Right lobe of liver (tissue), 6 donors: ENCODE data around the gene JMJD8. TPM values are rescaled to one million over a fixed set of nuclear protein-coding genes. Genes with fewer than 3 reads are reported as not detected.

Source experiments
- ATAC-seq, 4 donors: fragments of 200-7000 bp; cut with Tn5 transposase; one replicate each; pipeline ENCODE4 v1.9.1; 2020; ENCODE audit warnings: mild to moderate bottlenecking in 4 of 4, moderate library complexity in 4 of 4
- DNase-seq, 3 donors: peaks; one replicate each; pipeline ENCODE4 v3.0.0-alpha.2; 2020
- H3K27ac ChIP-seq, 3 donors: fragments of 200-600 bp; one replicate each; pipeline ENCODE4 v1.8.0; 2022
- H3K27me3 ChIP-seq, 2 donors: fragments of 200-600 bp; one replicate each; pipeline ENCODE4 v1.8.0; 2022
- H3K36me3 ChIP-seq, 4 donors: fragments of 200-600 bp; sonication (generic) in 1 of 4; one replicate each; pipeline versions ENCODE4 v1.5.1 to v1.8.0; 2017 to 2022; ENCODE audit warnings: control low read depth in 1 of 4
- H3K4me1 ChIP-seq, 4 donors: fragments of 200-600 bp; sonication (generic) in 1 of 4; one replicate each; pipeline versions ENCODE4 v1.5.1 to v1.8.0; 2017 to 2022; ENCODE audit warnings: control low read depth in 1 of 4
- H3K4me3 ChIP-seq, 3 donors: fragments of 200-600 bp; one replicate each; pipeline ENCODE4 v1.8.0; 2022
- H3K9me3 ChIP-seq, 4 donors: fragments of 200-600 bp; sonication (generic) in 1 of 4; one replicate each; pipeline versions ENCODE4 v1.5.1 to v1.8.0; 2017 to 2022; ENCODE audit warnings: control low read depth in 1 of 4
- POLR2A ChIP-seq: fragments of 450-650 bp; IDR thresholded peaks from one replicate; pipeline ENCODE4 v1.6.1; 2017; ENCODE audit warnings: antibody characterized with exemption, mild to moderate bottlenecking
- WGBS: methylation state at CpG from one replicate; pipeline ENCODE4 v1.1.6; 2018; ENCODE audit warnings: low coverage, low lambda C conversion rate; ENCODE audit not compliant: insufficient coverage; ENCODE audit errors: missing lambda C conversion rate; 5-methylcytosine and 5-hydroxymethylcytosine counted together
- intact Hi-C, 2 donors: fragments of 100-400 bp; cut with DNase I; formaldehyde crosslinking; loops; one replicate each; pipeline versions ENCODE4 v1.11.2 to v1.14.1; 2022
- total RNA-seq, 6 experiments: library from RNA; depleted of rRNA in 2 of 6; stranded (reverse); fragments of >200 nt in 2 of 6; fragmentation: NEBNext Ultra II Directional in 3 of 6; extraction: Animal tissue kit (Norgen Biotek cat#: 25700) in 3 of 6; gene quantifications; one replicate each; pipeline versions ENCODE4 v1.1.0 to v1.2.4, GENCODE V29; 2016 to 2023
- TF ChIP-seq, protein P1 (sequence below), 4 donors: fragments of 200-600 bp in 3 of 4; fragments of 450-650 bp in 1 of 4; IDR thresholded peaks; one replicate each; pipeline versions ENCODE4 v1.5.1 to v1.8.0; 2016 to 2022; ENCODE audit warnings: antibody characterized with exemption in 4 of 4, mild to moderate bottlenecking in 2 of 4
- donor health status: DM: no; HTN: yes; CAD: no.
- donor health status: DM: no; HTN: no; CAD: no.
- donor health status: DM: no; HTN: no; CAD: no.
- donor health status: DM: no; HTN: yes; CAD: no.
- donor health status: DM: no; HTN: yes; CAD: no.

JMJD8 gene
- total RNA-seq, 6 experiments from 2014 or later: 26.9 to 68.1 (median 36.9) TPM

DNA sequence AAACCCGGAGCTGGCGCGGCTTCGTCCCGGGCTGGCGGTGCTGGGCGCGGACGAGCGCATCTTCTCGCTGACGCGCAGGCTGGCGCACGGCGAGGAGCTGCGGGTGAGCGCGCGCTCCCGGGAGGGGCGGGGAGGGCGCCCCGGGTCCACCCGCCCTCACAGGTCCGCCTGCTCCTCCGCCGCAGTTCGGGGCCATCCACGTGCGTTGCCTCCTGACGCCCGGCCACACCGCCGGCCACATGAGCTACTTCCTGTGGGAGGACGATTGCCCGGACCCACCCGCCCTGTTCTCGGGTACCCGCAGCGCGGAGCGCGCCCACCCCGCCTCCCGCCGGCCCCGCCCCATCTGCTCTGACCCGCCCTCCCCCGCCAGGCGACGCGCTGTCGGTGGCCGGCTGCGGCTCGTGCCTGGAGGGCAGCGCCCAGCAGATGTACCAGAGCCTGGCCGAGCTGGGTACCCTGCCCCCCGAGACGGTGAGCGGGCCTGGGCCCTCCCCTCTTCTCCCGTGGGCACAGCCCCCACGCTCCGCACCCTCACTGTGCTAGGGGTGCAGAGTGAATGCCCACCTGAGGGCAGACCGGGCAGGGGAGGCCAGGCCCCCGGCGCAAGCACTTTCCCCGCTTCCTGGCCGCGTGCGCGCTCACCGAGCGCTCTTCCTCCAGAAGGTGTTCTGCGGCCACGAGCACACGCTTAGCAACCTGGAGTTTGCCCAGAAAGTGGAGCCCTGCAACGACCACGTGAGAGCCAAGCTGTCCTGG lies 44.2 kb upstream of the JMJD8 start:
- ATAC-seq (peak; percentile 43 to 53 (median 44)), DNase-seq (peak in 2 of 3 donors; percentile 57 to 59)
- intact Hi-C loops: no loop called here
- Histone ChIP-seq H3K4me3 (peak overlapping the region; percentile 18 to 40 (median 25)), H3K4me1 (peaks cover 0 to 15% (median 0%) of the 10 kb centered on the region in 4 donors), H3K27ac (no peak overlapping the region), H3K9me3 (no peaks in the 10 kb centered on the region), H3K36me3 (peaks cover 0 to 3% (median 0%) of the 10 kb centered on the region in 4 donors), H3K27me3 (no peaks in the 10 kb centered on the region)
- TF ChIP-seq, protein P1, sequence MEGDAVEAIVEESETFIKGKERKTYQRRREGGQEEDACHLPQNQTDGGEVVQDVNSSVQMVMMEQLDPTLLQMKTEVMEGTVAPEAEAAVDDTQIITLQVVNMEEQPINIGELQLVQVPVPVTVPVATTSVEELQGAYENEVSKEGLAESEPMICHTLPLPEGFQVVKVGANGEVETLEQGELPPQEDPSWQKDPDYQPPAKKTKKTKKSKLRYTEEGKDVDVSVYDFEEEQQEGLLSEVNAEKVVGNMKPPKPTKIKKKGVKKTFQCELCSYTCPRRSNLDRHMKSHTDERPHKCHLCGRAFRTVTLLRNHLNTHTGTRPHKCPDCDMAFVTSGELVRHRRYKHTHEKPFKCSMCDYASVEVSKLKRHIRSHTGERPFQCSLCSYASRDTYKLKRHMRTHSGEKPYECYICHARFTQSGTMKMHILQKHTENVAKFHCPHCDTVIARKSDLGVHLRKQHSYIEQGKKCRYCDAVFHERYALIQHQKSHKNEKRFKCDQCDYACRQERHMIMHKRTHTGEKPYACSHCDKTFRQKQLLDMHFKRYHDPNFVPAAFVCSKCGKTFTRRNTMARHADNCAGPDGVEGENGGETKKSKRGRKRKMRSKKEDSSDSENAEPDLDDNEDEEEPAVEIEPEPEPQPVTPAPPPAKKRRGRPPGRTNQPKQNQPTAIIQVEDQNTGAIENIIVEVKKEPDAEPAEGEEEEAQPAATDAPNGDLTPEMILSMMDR (IDR thresholded peaks at IDR 0.05): no peak
- TF ChIP-seq POLR2A: no peak
- WGBS: 5% methylated on average over 19 of the region's 80 CpGs

DNA sequence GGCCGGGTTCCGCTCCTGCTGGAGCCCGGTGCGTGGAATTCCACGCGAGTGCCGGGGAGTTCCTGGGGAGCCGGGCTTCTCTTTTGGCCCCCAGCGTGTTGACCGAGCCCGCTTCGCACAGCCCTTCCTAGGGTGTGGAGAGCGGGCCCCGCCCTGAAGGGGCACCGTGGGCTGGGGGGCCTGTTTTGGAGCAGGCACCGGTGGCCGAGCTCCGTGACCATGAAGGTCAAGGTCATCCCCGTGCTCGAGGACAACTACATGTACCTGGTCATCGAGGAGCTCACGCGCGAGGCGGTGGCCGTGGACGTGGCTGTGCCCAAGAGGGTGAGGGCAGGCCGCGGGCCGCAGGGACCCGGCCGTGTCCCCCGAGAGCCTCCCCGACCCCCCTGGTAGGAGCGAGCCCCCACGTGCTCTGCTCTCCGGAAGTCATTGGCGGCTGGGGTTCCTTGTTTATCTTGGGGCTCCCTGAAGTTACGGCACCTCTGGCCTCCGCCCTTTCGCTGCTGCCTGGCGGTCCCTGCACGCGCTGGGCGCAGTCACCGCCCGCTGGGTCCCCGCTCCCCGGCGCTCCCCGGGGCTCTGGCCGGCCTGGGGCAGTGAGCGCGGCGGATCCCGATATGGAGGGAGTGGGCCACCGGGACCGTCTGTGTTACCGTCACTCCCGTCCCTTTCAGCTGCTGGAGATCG lies 43.3 kb upstream of the JMJD8 start:
- no peaks in the 10 kb centered on the region for H3K9me3 ChIP-seq
- TF ChIP-seq, protein P1 (IDR thresholded peaks at IDR 0.05): no peak
- TF ChIP-seq POLR2A: no peak
- no CpG with 5 or more reads among the region's 61 CpGs for WGBS
- peak overlapping the region; percentile 18 to 40 (median 25) for H3K4me3 ChIP-seq
- H3K27ac ChIP-seq: no peak overlapping the region
- peaks cover 0 to 15% (median 0%) of the 10 kb centered on the region in 4 donors for H3K4me1 ChIP-seq
- intact Hi-C loops: no loop called here
- DNase-seq: peak in 1 of 3 donors; percentile 32
- no peaks in the 10 kb centered on the region for H3K27me3 ChIP-seq
- ATAC-seq: no peak
- peaks cover 0 to 3% (median 0%) of the 10 kb centered on the region in 4 donors for H3K36me3 ChIP-seq

DNA sequence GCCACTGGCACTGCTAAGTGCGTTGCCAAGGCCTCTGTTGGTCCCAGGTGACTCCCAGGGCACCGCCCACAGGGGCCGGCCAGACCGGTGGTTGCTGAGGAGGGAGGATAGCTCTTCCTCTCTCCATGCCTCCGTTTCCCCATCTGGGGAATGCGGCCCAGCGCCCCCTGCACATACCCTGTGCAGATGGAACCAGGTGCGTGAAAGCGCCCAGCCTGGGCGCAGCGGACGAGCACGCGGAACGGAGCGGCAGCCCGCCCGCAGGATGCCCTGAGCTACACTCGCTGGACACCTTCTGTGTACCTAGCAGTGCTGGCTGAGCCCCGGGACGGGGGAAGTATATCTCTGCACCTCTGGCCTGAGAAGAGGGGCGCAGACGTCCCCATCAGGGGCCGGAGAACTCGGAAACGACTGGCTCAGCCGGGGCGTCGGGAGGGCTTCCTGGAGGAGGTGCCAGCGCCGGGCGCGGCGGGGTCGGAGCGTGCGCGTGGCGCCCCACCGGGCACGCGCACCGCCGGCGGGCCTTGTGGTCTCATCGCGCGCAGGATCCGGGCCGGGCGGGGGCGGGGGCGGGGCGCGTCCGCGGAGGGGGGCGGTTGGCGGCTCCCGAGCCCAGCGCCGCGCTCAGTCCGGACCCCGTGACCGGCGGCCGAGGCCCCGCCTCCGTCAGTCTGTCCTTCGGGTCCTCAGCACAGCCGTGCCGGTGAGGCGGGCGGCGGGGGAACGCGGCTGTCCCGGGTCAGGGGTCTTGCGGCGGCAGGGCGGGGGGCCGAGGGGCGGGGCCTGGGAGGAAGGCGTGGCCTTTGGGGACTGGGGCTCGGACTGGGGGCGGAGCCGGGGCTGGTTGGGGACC lies 42.5 kb upstream of the JMJD8 start, which contains the start of the genes CCDC78 and HAGHL:
Gene CCDC78 (minus strand): TSS at position 6 of the 853 bp plus-strand sequence. CDS start 76 bp downstream, outside the sequence.
Gene HAGHL (plus strand): TSS at position 669 of the 853 bp plus-strand sequence. CDS start 404 bp downstream, outside the sequence.
- Histone ChIP-seq H3K27me3 (no peaks in the 10 kb centered on the region), H3K36me3 (no peaks in the 10 kb centered on the region), H3K4me1 (peaks cover 0 to 17% (median 1%) of the 10 kb centered on the region in 4 donors), H3K4me3 (peak within 1 kb of the TSS; percentile 18 to 40 (median 25)), H3K27ac (no peak within 1 kb of the TSS), H3K9me3 (no peaks in the 10 kb centered on the region)
- peak in 3 of 4 donors; percentile 8 to 41 (median 15) for ATAC-seq
- peak in 1 of 3 donors; percentile 49 for DNase-seq
- WGBS: 5% methylated on average over 4 of the region's 88 CpGs
- TF ChIP-seq, protein P1 (IDR thresholded peaks at IDR 0.05): no peak
- TF ChIP-seq POLR2A: no peak
- intact Hi-C loops: no loop called here

DNA sequence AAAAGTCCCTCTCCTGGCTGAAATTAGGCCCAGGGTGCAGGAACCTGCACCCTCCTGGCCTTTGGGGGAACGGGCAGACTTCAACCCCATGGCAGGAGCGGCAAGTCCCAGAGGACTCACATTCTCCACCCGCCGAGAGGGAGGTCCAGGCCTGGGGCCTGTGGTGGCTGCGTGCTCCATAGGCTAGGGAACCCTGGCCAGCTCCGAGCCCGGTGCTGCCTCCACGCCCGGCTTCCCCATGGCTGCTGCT lies 42.0 kb upstream of the JMJD8 start:
- intact Hi-C loops: no loop called here
- Histone ChIP-seq H3K4me1 (peaks cover 0 to 21% (median 2%) of the 10 kb centered on the region in 4 donors), H3K27me3 (no peaks in the 10 kb centered on the region), H3K4me3 (no peak overlapping the region), H3K36me3 (no peaks in the 10 kb centered on the region), H3K9me3 (no peaks in the 10 kb centered on the region), H3K27ac (no peak overlapping the region)
- 30% methylated on average over 2 of the region's 9 CpGs for WGBS
- TF ChIP-seq POLR2A: no peak
- TF ChIP-seq, protein P1 (IDR thresholded peaks at IDR 0.05): no peak
- DNase-seq (no peak), ATAC-seq (no peak)
